ENCODE data around the gene TMOD1.

The TMOD1 gene

GRCh38 chr9:97563458-97564135, 62.1 kb downstream of the TMOD1 start:
- Mint-ChIP-seq H3K27ac (no peak overlapping the region), H3K27me3 (ENCODE audit: low read depth) (peaks cover 14% of the 10 kb centered on the region), H3K4me1 (peaks cover 25% of the 10 kb centered on the region), H3K4me3 (no peak overlapping the region), H3K36me3 (ENCODE audit: low read depth) (no peaks in the 10 kb centered on the region), H3K9me3 (no peaks in the 10 kb centered on the region)
- TF ChIP-seq CTCF (IDR thresholded peaks at IDR 0.05; ENCODE audit: unreplicated experiment in 3 of 3): no peak

DNA sequence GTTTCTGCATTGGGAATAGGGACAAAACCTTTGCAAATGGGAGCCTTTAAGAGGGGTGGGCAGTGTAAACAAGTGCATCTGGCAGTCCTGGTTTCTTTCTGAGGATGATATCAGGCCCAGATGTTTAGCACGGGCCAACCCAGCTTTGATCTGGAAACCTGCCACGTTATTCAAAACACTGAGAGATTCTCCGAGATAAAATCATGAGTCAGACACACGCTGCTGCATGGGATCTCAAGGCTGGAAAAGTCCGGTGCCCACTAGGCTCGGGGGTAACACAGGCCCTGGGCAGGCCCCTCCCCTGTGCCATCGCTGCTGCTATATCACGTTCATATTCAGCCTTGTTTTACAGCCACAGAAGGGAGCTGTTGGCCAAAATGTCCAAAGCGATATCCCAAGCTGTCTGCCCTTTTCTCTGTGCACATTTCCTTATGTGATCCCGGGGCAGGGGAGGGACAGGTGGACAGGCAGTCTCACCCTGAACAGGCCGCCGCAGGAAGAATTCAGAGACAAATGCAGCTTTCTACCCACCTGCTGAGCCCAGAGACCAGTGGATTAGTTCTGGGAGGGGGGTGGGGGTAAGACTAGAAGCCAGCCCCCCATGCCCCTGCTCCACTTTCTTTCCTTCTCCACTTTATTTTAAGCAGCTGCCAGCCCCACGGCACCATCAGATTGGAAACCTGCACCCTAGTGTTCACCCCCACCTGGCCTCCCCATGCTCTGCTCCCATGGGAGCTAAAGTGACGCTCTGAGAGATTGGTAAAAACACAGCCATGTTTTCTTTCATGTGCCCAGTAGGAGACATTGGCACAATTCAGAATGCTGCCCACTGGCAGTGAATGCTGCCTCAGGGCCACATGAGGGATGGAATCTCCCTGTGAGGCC, 63.1 kb downstream of the TMOD1 start:
- TF ChIP-seq CTCF (IDR thresholded peaks at IDR 0.05; ENCODE audit: unreplicated experiment in 3 of 3): no peak
- H3K36me3 Mint-ChIP-seq (ENCODE audit: low read depth): no peaks in the 10 kb centered on the region
- H3K27ac Mint-ChIP-seq: peak overlapping the region in 1 of 3 experiments; percentile 40
- peaks cover 19% of the 10 kb centered on the region for H3K4me1 Mint-ChIP-seq
- no peaks in the 10 kb centered on the region for H3K9me3 Mint-ChIP-seq
- no peak overlapping the region for H3K4me3 Mint-ChIP-seq
- H3K27me3 Mint-ChIP-seq (ENCODE audit: low read depth): peaks cover 10% of the 10 kb centered on the region

DNA sequence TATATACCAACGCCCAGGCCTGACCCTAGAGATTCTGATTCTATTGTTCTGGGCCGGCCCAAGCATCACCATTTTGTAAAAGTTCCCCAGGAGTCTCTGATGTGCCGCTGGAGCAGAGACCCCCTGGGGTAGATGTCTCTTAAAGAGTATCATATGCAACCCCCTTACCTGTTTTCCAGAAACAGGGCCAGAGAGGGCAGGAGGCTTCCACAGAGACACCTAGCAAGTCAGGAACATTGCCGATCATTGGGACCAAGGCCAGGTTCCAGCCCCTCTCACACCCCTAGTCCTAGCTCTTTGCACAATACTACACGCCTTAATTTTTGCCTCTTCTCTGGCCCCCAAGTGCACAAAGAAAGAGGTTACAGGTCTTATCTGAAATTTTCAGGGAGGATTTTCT, 63.8 kb downstream of the TMOD1 start:
- Mint-ChIP-seq H3K9me3 (no peaks in the 10 kb centered on the region), H3K27ac (no peak overlapping the region), H3K36me3 (ENCODE audit: low read depth) (no peaks in the 10 kb centered on the region), H3K27me3 (ENCODE audit: low read depth) (peaks cover 10% of the 10 kb centered on the region), H3K4me1 (peaks cover 19% of the 10 kb centered on the region), H3K4me3 (no peak overlapping the region)
- TF ChIP-seq CTCF (IDR thresholded peaks at IDR 0.05; ENCODE audit: unreplicated experiment in 3 of 3): no peak

GRCh38 chr9:97567182-97567893, 65.9 kb downstream of the TMOD1 start:
- Mint-ChIP-seq H3K4me3 (no peak overlapping the region), H3K27ac (no peak overlapping the region), H3K9me3 (no peaks in the 10 kb centered on the region), H3K4me1 (peaks cover 19% of the 10 kb centered on the region), H3K27me3 (ENCODE audit: low read depth) (peaks cover 3% of the 10 kb centered on the region), H3K36me3 (ENCODE audit: low read depth) (no peaks in the 10 kb centered on the region)
- TF ChIP-seq CTCF (IDR thresholded peaks at IDR 0.05; ENCODE audit: unreplicated experiment in 3 of 3): no peak

DNA sequence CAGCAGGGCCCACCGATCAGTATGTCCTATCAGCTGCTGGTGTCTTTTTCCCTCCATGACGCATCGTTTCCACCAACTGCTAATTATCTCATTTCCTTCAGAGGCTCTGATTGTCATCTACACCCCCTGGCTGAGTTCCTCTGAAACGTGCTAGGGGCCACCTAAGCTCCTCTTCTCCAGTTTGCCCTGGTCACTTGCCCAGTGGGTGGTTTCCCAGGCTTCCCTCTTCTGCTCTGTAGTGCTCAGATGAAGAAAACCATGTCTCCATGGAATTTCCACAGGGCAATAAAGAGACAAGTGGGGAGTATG, 66.4 kb downstream of the TMOD1 start:
- no peaks in the 10 kb centered on the region for H3K9me3 Mint-ChIP-seq
- no peak for TF ChIP-seq CTCF (IDR thresholded peaks at IDR 0.05; ENCODE audit: unreplicated experiment in 3 of 3)
- H3K27me3 Mint-ChIP-seq (ENCODE audit: low read depth): no peaks in the 10 kb centered on the region
- H3K27ac Mint-ChIP-seq: no peak overlapping the region
- no peaks in the 10 kb centered on the region for H3K36me3 Mint-ChIP-seq (ENCODE audit: low read depth)
- no peak overlapping the region for H3K4me3 Mint-ChIP-seq
- H3K4me1 Mint-ChIP-seq: peaks cover 19% of the 10 kb centered on the region

All from nephron (organoid).